CD4-positive, alpha-beta T cell treated with Interleukin-15 for 4 hours (primary cell): ENCODE measurements around the gene ARSG.
"Not testable (repeated sequence)": the region's sequence is repeated elsewhere in the genome, so short reads cannot be mapped to it uniquely, and the experiment has no call there.

Experiments
- DNase-seq: peaks from one replicate; pipeline ENCODE4 v3.0.0-alpha.2; 2020; ENCODE audit warnings: low spot score

ARSG gene

DNA sequence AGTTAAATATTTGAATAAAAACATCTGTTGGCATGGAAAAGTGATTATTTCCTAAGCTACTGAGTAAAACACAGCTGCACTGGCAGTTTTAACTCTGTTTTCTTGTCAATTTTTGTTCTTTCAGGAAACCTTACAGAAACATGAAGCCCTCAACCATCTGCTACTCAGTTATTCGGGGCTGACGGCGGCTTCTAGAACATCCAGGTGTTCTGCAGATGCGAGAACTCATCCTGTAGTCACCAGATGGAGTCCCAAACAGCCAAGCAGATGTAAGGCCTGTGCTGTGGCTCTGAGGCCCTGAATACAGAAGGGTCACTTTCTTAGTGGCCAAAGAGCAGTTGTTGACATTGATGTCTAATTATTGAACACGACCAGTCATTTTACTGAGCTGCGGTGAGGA, 15.5 kb downstream of the ARSG start:
- no peak for DNase-seq

DNA sequence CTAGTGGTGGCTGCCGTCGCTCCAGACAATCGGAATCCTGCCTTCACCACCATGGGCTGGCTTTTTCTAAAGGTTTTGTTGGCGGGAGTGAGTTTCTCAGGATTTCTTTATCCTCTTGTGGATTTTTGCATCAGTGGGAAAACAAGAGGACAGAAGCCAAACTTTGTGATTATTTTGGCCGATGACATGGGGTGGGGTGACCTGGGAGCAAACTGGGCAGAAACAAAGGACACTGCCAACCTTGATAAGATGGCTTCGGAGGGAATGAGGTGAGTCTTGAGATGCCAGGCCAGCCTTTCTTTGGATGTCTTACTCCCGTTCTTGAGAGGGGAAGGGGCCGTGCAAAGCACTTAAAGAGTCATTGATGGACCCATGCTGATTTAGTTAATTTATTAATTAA, 16.1 kb downstream of the ARSG start:
- DNase-seq, result no peak

GRCh38 chr17:68308486-68308885, 17.2 kb downstream of the ARSG start:
- DNase-seq, result not testable (repeated sequence)

GRCh38 chr17:68309066-68309670, 17.9 kb downstream of the ARSG start:
- DNase-seq, result not testable (repeated sequence)

DNA sequence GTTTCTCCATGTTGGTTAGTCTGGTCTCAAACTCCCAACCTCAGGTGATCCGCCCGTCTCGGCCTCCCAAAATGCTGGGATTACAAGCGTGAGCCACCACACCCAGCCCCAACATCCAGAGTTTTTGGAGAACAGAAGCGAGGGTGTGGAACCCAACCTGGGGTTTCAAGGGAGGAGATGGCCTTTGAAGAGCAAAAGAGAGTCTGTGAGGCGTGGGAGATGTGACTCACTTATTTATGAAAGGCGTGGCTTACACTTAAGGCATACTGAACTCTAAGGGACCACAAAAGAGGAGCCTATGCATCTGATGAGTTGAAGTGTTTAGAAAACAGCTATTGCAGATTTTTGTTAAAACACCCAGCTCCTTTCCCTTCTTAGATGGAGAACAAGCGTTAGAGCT, 18.9 kb downstream of the ARSG start:
- peak; percentile 54 for DNase-seq

DNA sequence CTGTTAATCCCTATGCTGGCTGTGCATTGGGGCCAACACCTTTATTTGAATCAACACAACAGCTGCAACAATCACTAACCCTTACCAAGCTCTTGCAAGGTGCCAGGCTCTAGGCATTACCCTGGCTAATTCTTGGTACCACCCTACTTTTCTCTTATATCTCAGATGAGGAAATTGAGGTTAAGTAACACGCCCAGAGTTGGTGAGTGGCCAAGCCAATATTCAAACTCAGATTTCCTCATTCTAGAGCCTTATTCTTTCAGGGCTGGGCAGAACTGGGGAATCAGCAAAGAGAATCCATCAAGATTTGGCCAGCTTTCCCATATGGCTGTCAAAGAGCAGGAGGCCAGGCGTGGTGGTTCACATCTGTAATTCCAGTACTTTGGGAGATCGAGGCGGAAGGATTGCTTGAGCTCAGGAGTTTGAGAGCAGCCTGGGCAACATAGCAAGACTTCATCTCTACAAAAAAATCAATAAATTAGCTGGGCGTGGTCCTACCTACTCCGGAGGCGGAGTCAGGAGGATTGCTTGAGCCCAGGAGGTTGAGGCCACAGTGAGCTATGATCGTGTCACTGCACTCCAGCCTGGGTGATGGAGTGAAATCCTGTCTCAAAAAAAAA, 23.7 kb downstream of the ARSG start:
- DNase-seq, result peak; percentile 59

- no peak for DNase-seq
Measured at GRCh38 chr17:68315930-68316329, 24.6 kb downstream of the ARSG start.

DNA sequence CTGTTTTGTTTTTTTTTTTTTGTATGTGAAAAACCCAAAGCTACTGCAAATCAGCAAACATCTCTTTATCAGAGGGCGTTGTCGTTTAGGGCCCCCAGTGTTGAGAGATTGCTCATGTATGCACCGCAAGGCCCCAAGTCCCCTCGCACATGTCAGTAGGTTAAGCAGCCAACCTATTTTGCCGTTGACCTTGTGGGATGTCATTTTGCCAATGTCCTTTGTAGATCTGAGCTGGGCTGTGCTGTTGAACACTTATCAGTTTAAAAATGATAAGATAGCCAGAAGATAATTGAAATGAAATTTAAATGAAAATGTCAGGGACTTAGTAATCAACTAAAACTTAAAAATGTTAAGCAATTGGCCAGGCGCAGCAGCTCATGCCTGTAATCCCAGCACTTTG, 26.2 kb downstream of the ARSG start:
- DNase-seq, result no peak

GRCh38 chr17:68318103-68318991, 27.1 kb downstream of the ARSG start:
- DNase-seq, result no peak

DNA sequence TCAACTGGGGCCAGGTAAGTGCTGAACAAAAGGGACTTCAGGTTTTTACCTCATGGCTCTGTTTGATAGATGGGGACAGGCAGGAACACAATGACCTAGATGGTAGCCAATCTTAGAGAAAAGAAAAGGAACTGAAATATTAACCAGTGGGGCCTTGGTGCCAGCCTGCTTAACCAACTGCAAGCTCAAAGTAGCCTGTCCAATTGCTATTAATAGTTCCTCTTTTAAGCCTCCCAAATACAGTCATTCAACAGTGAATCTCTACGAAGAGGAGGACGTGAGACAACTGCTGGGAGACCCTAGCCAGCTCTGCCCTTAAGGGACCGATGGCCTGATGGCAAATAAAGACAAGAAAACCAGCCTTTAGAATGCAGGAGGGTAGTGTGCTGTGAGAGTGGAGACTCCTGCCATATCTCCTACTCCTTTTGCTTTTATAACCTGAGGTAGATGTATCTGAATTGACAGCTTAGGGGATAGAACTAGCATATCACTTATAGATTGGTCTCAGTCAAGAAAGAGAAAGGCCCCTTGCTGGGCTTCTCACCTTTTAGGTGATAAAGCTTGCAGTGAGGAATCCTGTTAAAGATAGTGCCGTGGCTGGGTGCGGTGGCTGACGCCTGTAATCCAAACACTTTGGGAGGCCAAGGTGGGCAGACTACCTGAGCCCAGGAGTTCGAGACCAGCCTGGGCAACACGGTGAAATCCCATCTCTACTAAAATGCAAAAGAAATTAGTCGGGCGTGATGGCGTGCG, 28.3 kb downstream of the ARSG start:
- no peak for DNase-seq

DNA sequence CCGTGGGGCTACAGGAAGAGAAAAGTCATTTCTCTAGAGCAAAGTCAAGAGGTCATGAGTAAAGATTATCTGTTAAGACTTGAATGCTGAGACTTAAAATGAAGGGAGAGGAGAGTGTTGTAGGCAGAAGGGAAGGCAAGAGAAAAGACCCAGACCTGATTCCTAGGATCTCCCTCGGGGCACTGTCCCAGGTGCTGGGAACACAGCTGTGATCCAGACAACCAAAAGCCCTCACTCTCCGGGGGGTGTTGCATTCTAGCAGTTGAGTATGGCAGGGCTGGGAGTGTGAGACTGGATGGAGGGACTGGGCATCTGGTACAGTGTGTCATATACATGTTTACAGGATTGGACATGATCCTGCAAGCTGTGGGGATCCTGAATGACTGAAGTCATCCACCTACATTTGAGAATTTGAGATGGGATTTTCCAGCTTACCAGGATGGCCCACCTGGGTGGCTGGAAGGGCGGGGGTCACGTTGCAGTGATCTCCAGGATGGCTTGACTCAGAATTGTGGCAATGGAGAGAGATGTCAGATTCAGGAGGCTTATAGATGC, 29.1 kb downstream of the ARSG start:
- DNase-seq, result no peak

- no peak for DNase-seq
Measured at GRCh38 chr17:68320943-68321555, 29.8 kb downstream of the ARSG start.

DNA sequence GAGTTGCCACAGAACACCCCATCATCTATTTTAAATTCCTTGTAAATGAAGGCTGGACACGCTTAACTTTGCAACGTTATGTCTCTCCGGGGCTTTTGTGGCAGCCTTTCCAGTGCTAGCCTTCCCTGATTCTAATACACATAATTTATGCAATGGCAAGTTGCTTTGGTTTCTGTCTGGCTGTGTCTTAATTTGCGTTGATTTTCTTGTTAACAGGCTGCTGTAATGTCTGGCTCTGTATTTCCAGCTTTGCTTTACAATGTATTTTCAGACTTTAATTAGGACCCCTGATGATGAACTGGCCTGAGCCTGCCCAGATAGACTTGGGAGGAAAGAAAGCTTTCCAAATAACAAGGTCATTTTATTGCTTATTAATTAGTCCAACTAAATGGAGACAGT, 30.3 kb downstream of the ARSG start:
- no peak for DNase-seq

GRCh38 chr17:68322630-68323029, 31.3 kb downstream of the ARSG start:
- DNase-seq, result no peak

- no peak for DNase-seq
Measured at GRCh38 chr17:68324114-68324513, 32.8 kb downstream of the ARSG start.

GRCh38 chr17:68324654-68325336, 33.5 kb downstream of the ARSG start:
- no peak for DNase-seq

DNA sequence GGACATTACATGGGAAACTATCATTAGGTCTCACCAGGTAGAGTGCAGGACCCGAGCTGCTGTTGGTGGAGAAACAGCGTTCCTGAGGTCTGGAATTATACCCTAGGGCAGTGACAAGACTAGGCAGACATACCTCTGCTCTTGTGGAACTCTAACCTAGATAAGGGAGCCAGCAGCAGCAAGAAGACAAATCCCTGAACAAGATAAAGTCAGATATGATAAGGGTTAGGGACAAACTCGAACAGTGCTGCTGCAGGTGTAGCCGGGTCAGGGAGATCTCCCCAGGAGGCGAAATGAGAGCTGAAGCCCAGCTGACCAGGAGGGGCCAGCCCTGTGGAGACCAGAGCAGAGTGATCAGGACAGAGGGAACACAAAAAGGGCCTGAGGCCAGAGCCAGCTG, 34.7 kb downstream of the ARSG start:
- no peak for DNase-seq

DNA sequence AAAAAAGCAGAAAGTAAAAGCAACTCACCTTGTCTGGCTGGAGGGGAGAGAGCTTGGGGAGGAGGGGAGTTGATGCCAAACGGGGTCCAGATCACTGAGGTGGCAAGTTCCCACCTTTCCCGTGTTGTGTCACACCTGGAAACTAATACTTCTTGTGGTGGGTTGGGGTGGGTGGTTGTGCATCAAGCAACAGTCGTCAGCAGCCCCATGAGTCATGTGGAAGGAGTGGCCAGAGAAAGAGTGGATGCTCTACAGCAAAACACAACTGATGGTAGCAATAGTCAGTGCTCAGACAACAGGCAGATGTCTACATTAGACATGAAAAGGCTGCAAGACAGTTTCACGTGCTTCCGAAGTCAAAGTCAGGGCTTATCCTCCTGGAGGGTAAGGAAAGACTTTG, 35.4 kb downstream of the ARSG start:
- no peak for DNase-seq

- DNase-seq, result no peak
Measured at GRCh38 chr17:68327823-68328557, 36.7 kb downstream of the ARSG start.

DNA sequence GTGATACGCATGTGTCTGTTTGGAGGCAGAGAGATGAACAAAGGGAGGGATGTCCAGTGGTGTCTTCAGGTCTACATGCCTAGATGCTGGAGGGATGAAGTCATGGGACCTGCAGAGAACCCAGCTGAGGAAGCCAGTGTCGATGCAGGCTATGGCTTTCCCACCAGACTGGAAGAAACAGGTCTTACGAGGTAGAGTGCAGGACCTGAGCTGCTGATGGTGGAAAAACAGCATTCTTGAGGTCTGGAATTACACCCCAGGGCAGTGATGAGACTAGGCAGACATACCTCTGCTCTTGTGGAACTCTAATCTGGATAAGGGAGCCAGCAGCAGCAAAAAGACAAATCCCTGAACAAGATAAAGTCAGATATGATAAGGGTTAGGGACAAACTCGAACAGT, 37.4 kb downstream of the ARSG start:
- DNase-seq, result no peak
